GM19397 (cell line): ENCODE measurements around the gene KRTAP20-1.

Experiments used
- ATAC-seq: cut with Tn5 transposase; IDR thresholded peaks from one replicate; pipeline ENCODE4 v1.9.1; 2021; ENCODE audit warnings: mild to moderate bottlenecking, moderate library complexity; ENCODE audit not compliant: unreplicated experiment

KRTAP20-1 gene

DNA sequence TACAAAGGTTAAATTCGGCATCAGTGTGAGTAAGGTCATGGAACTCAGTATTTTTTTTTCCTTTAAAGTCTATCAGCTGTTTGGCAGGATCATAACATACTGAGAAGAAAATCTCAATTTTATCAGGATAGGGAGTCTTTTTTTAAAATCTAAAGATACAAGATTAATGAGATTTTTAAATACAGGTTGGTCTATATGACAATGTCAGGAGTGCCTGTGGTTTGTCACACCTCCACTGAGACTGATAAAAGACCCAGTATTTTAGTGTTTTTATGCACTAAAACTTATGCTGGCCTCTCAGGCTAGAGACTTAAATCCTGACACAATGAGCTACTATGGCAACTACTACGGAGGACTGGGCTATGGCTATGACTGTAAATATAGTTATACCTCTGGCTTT is 26.3 kb downstream of the KRTAP20-1 start, which contains the start of gene KRTAP20-3:
Gene KRTAP20-3 (plus strand): TSS at position 301 of the 400 bp plus-strand sequence.
- no peak for ATAC-seq

DNA sequence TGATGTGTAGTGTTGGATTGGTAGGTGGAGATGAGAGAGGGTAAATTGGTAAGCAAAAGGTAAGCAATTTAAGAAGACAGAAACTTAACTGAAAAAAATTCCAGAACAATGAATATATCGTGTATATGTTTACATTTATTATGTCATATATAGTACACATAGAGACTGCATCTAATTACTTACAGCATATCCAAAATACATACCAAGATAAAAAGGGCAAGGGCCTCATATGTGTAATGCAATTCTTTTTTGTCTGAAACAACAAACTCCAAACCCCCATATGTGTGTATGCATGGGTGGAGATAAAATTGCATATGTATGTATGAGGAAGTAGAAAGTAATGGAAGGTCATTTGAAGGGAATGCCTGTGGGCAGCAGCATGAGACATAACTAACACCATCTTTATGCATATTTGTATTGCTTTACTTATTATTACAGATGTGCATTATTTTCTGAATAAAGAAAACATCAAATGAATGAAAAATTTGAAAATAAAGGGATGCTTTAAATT is 30.7 kb downstream of the KRTAP20-1 start:
- no peak for ATAC-seq

DNA sequence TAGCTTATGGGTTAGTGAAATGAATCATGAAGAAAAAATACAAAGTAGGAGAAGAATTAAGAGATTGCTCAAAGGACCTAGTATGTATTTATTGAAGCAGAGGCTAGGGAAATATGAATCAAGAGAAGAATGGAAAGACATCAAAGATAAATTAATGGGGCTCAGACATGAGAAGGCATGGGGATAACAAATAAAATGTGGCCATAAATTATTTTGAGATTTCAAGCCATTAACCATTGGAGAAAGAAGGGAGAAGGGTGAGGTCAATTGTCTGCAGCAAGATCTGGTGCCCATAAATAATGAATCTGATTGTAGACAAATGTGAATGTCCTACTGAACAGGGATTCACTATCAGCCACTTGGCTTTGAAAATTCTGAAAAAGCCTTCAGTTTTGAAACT is 36.7 kb downstream of the KRTAP20-1 start:
- ATAC-seq, result no peak
